ENCODE results near the gene MMAA.

MMAA gene

DNA sequence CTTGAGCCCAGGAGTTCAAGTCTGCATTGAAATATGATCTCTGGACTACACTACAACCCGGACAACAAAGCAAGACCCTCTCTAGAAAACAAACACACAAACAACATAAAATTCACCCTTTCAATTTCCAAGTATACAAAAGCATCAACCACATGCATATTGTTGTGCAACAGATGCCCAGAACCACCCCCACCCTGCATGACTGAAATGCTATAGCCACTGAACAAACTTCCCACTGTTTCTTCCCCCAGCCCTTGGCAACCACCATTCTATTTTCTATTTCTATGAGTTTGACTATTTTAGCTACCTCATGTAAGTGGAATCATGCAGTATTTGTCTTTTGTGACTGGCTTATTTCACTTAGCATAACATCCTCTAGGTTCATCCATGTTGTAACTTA is 46.6 kb downstream of the MMAA start:
- no peak overlapping the region for H3K4me3 ChIP-seq (ENCODE audit: control insufficient read depth, low read depth, low read length)
- TF ChIP-seq, protein P1, sequence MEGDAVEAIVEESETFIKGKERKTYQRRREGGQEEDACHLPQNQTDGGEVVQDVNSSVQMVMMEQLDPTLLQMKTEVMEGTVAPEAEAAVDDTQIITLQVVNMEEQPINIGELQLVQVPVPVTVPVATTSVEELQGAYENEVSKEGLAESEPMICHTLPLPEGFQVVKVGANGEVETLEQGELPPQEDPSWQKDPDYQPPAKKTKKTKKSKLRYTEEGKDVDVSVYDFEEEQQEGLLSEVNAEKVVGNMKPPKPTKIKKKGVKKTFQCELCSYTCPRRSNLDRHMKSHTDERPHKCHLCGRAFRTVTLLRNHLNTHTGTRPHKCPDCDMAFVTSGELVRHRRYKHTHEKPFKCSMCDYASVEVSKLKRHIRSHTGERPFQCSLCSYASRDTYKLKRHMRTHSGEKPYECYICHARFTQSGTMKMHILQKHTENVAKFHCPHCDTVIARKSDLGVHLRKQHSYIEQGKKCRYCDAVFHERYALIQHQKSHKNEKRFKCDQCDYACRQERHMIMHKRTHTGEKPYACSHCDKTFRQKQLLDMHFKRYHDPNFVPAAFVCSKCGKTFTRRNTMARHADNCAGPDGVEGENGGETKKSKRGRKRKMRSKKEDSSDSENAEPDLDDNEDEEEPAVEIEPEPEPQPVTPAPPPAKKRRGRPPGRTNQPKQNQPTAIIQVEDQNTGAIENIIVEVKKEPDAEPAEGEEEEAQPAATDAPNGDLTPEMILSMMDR (IDR thresholded peaks at IDR 0.05; ENCODE audit: control insufficient read depth, insufficient read depth, low read depth, low read length, missing control alignments), result no peak

DNA sequence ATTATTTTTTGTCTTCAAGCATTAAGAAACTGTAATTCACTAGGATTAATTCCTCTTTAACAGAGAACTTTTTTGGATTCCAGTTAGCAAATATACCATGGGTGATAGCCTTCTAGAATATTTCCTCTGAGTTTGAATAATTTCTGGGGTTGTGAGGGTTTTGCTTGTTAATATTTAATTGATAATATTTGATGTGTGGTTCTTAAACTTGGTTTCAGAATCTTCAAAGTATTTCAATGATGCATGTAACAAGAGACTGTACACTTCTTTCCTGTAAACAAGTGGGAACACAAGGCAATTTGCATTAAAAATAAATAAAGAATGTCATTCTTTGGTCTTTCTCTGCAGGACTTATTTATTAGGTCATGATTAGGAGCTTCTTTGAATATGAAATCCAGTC is 51.2 kb downstream of the MMAA start:
- no peak overlapping the region for H3K4me3 ChIP-seq (ENCODE audit: control insufficient read depth, low read depth, low read length)
- no peak for DNase-seq (ENCODE audit: low read depth)
- TF ChIP-seq, protein P1 (IDR thresholded peaks at IDR 0.05; ENCODE audit: control insufficient read depth, insufficient read depth, low read depth, low read length, missing control alignments), result no peak

More for the DNA sequence above, 46.6 kb downstream of the MMAA start:
- no peak for DNase-seq (ENCODE audit: low read depth)

DNA sequence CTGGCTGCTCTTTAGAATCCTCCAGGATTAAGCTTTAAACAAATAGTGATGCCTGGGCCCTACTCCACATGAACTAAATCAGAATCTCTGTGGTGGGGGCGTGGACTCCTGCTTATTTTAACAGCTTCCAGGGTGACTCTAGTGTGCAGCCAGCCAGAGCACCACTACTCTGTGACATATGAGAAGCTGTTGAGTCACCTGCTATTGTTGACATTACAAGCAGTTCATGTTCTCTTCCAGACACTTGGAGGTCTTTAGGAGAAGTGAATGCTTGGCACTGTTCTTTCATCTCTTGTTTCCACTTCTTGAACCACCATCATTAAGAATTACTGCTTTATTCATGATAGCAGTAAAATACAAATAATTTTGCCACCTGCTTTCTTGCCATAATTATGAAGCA is 60.3 kb downstream of the MMAA start:
- TF ChIP-seq, protein P1 (IDR thresholded peaks at IDR 0.05; ENCODE audit: control insufficient read depth, insufficient read depth, low read depth, low read length, missing control alignments), result no peak
- no peak overlapping the region for H3K4me3 ChIP-seq (ENCODE audit: control insufficient read depth, low read depth, low read length)
- DNase-seq (ENCODE audit: low read depth), result peak; percentile 53

DNA sequence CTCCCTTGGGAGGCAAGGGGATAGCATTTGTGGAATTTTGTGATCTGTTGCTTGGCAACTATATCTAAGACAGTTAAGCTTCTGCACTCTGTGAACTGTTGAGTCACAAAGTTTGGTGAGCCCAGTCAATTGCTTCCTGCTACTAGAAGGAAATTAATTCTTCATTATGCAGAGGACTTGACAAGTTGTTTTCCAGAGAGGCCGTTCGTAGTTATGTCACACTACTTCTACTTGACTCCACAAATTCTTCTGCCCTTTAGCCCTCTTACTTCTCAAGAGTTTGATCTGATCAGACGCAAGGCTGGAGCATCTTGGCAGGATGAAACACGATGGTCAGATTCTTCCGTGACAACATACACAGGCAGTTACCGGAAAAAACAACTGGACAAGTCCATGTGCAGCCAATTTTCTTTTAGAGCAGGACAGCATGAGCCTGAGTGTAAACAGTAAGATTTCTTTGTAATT is 60.8 kb downstream of the MMAA start, which contains the start of gene C4orf51:
C4orf51 (plus strand) TSS at position 156 of the 465 bp plus-strand sequence; CDS start at position 214, 58 bp downstream.
- H3K4me3 ChIP-seq (ENCODE audit: control insufficient read depth, low read depth, low read length), result no peak within 1 kb of the TSS
- TF ChIP-seq, protein P1 (IDR thresholded peaks at IDR 0.05; ENCODE audit: control insufficient read depth, insufficient read depth, low read depth, low read length, missing control alignments), result no peak
- DNase-seq (ENCODE audit: low read depth), result peak; percentile 23

DNA sequence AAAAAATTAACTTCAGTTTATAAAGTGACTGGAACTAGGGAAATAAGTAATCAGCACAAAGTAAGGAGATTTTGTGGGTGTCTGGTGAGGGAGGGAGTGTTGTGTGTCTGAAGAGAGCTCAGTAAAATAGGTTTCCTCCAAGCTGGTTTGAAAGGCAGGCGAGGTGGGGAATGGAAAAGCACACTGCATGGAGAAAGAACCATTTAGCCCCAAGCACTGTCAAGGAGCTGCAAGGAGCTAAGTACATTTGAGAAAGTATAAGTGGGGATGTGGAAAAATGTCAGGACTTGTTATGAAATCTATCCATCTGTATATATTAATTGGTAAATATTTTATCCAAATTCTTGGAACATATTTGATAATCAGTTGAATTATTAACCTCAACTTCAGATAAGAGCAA is 61.7 kb downstream of the MMAA start:
- TF ChIP-seq, protein P1 (IDR thresholded peaks at IDR 0.05; ENCODE audit: control insufficient read depth, insufficient read depth, low read depth, low read length, missing control alignments), result no peak
- DNase-seq (ENCODE audit: low read depth), result no peak
- H3K4me3 ChIP-seq (ENCODE audit: control insufficient read depth, low read depth, low read length), result no peak overlapping the region

DNA sequence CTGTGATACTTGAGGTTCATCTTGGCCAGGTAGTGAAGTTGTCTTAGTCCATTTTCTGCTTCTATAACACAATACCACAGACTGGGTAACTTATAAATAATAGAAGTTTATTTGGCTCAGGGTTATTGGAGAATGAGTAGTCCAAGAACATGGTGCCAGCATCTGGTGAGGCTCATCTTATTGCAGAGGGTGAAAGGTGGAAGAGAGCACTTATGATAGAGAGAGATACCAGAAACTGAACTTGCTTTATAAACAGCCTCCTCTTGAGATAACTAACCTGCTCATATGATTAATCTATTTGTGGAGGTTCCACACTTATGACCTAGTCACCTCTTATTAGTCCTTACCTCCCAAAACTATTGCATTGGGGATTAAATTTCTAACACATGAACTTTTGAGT is 62.3 kb downstream of the MMAA start:
- TF ChIP-seq, protein P1 (IDR thresholded peaks at IDR 0.05; ENCODE audit: control insufficient read depth, insufficient read depth, low read depth, low read length, missing control alignments), result no peak
- no peak overlapping the region for H3K4me3 ChIP-seq (ENCODE audit: control insufficient read depth, low read depth, low read length)
- no peak for DNase-seq (ENCODE audit: low read depth)

DNA sequence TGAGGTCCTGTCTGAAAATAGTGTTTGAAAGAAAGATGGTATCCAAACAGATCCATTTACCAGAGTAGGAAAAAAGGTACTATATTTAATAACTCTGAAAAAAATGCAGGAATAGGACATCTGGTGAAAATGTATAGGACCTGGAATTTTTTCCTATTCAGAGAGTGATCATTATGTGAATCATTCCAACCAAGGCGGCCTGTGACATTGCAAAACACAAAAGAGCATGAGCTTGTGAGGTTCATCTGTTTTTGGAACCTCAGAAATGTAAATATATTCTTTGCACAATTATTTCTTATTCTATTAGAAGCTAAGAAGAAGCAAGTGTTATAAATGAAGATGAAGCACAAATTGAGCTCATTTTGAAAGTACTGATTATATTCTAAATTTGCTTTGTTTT is 62.8 kb downstream of the MMAA start:
- no peak for DNase-seq (ENCODE audit: low read depth)
- TF ChIP-seq, protein P1 (IDR thresholded peaks at IDR 0.05; ENCODE audit: control insufficient read depth, insufficient read depth, low read depth, low read length, missing control alignments), result no peak
- no peak overlapping the region for H3K4me3 ChIP-seq (ENCODE audit: control insufficient read depth, low read depth, low read length)

Data from AG09309 (cell line).